ENCODE measurements around the gene FLNA.
A peak's percentile ranks its signal among the peaks of the same experiment; 100 is the strongest.
"Not testable (repeated sequence)": the region's sequence is repeated elsewhere in the genome, so short reads cannot be mapped to it uniquely, and the experiment has no call there.

The FLNA gene

DNA sequence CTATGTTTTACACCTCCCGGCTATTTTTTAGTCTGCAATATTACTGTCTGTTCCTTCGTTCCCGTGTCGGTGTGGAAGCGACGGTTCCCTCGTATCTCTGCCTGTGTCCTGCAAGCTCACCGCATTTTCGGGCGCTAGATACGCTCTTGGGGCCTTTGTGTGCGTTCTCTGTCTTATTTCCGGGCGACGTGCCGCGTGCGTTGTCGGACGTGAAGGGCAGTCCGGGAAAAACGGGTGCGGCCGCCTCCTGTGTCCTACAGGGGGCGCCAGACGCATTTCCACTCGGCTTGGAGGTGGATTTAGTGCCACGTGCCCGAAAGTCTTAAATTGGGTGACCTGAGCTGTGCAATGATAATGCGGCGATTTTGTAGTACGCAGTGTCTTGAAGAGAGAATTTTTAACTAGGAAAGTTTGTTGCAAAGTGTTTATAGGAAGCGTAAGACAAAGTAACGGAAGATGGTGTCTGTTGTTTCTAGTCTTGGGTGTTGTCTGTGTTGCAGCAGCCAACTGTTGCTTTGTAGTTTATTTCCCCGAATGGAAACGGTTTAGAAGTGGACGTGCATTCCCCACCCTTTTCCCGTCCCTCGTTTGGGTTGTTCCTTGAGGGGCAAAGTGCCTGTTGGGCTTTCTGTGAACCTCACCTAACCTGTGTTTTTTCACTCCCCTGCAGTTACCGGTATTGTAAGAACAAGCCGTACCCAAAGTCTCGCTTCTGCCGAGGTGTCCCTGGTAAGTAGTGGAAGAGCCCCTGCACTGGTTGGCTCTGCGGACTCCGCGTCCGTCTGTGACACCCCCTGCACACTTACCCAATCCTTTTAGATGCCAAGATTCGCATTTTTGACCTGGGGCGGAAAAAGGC lies 24.5 kb upstream of the FLNA start:
- peak; percentile 88 for DNase-seq

- peak; percentile 95 for DNase-seq
These were observed 23.6 kb upstream of the FLNA start, which contains the start of gene RPL10 for GRCh38 chrX:154397888-154398667. RPL10 (plus strand) TSS chrX:154398377; CDS start chrX:154398520, 143 bp downstream.

DNA sequence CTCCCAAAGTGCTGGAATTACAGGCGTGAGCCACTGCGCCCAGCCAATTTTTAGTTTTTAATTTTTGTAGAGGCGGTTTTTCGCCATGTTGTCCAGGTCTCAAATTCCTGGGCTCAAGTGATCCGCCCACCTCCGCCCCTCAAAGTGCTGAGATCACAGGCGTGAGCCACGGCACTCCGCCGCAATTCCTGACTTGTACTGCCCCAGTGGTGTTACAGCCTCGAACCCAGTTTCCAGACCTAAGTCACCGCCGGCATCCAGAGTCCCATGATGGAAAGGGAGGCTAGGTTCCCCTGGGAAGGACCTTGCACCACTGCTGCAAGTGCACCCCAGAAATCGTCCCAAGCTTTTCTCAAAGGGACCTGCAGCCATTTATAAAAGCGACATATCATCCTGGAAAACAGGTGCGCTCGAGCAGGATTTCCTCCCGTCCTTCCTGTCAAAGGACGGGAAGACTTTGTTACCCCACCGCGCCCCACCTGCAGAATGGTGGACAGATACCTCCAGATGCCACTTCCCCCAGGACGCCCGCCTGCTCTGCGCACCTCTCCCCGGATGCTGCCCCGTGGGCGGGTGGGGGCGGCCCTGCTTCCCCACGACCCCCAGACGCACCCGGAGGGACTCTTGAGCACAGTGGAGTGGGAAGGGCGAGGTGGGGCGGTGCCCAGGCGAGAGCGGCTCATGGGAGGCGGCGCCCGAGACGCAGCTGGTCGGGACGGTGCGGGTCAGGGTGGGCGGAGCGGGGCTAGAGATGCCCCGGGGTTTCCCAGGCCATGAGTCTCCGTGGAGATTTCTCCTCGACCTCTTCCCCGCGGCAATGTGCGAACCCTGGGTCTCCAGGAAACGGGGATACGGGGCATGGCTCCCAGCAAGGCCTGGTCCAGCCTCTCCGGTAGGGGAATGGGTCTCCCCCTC lies 22.8 kb upstream of the FLNA start:
- peak; percentile 71 for DNase-seq

GRCh38 chrX:154396363-154396762 lies 21.9 kb upstream of the FLNA start:
- DNase-seq: not testable (repeated sequence)

DNA sequence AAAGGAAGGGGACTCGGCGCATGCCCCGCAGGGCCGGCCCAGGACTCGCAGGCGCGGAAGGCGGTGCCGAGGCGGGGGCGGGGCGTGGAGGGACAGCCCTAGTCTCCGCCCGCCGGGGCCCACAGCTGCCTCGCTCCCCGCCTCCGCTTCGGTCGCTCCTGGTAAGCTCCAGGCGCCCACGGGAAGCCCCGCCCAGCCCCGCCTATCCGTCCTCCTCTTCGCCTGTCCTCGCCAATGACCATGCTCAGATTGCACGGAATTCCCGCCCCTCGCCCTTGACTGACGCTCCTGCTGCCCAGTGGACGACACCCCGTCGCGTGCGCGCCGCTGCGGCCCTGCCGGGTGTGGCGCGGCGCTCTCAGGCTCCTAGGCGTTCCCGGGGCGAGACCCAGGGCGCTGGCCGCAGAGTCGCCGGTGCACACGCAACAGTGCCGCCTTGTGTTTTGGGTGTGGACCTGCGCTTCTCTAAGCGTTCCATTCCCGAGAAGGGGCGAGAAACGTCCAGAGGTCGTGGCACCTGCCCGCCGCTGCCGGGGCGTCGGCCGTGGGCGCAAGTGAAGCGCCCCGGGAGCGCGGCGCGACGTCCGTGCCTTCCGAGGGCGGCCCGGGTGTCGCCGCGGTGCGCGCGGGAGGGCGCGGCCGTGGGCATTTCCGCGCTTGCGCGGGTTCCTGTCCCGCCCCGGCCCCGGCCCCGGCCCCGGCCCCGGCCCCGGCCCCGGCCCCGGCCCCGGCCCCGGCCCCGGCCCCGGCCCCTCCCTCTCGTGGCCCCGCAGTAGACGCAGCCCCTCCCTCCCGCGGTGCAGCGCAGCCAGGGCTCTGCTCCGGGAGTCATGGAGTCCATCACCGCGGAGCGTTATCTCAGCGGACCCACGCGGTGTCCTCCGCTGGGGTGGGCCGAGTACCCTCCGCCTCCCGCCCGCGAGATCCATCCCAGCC lies 15.6 kb upstream of the FLNA start:
- DNase-seq: not testable (repeated sequence)

- not testable (repeated sequence) for DNase-seq
These were observed 14.2 kb upstream of the FLNA start for GRCh38 chrX:154388649-154389048.

- DNase-seq: not testable (repeated sequence)
These were observed 13.7 kb upstream of the FLNA start for GRCh38 chrX:154388094-154388493.

DNA sequence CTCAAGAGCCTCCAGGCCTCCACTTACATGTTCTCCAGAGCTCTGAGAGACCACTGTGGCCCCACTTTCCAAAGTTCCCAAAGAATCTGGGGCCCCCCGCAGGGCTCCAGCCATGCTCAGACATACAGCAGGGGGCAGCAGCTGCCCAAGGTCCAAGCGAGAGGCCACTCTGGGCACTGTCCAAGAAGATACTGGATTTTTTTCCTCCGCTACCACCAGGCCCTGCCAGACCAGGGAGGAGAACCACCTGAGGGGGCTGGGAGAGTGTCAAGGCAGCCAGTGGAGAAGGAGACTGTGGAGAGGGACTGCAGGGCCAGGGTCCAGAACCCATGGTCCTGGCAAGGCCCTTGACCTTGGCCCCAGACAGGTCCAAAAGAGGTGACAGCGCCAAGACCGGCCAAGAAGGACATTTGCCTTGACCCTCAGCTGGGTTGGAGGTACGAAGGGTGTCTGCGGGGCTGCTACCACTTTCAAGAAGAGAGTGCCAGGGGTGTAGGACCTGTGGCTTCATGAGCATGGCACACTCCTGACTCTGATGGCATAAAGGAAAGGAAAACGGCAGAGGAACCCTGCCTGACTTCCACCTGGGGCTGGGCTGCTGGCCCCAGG lies 10.0 kb upstream of the FLNA start:
- DNase-seq: no peak

DNA sequence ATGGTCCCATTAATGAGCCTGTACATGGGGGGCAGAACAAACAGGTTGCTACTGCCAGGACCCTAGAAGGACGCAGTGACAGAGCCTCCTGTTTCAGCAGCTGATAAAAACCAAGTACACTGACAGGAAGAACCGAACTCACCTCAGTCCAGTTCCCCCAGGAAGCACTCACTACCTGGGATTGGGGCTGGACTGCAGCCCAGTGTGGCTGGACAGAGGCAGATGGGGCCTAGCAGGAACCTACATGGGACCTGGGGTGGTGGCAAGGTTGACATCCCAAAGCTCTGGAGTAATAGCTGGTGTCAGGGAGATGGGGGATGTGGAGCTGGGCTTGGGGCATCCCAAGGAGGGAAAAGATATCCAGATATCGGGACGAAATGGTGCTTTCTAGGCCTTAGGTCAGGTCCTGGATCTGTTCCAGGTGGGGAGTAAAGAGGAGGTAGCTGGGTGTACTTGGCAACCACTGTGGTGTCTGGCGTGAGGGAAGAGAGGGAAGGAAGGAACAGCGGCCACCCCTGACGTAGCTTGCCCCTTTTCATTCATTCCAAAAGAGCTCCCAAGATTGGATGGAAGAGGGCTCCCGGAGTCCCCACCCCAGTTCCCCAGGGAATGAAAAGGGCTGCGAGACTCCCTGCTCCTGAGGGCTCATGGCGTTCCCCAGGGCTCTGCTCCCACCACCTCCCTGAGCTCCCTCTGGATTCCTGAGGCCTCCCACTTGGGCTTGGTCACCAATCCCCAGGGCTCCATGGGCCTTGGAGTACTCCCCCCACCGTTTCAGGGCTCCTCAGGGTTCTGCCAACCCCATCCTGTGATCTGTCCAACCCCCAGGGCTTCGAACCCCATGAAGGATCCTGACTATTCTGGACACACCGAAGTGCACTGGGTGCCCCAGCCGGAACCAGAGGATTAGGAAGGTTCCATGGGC lies 9.2 kb upstream of the FLNA start:
- no peak for DNase-seq

DNA sequence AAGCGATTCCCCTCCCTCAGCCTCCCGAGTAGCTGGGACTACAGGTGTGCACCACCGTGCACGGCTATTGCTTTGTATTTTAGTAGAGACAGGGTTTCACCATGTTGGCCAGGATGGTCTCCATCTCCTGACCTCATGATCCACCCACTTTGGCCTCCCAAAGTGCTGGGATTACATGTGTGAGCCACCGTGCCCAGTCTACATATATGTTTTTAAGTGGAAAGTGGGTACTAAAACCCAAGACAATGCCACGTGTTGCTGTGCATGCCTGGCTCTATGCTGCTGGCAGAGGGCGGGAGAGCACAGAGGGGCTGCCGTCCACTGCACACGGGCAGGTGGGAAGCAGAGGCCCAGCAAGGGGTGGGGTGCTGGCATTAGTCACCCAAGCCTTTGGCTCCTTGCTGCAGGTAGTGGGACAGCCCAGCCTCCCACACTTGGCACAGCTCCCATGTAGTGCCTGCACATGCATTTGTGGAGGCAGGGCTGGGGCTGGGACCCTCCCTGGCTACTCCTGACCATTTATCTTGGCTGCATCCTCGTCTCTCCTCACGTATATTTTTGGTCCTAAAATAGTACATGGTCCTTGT lies 8.1 kb upstream of the FLNA start:
- DNase-seq: no peak

- DNase-seq: no peak
These were observed 6.8 kb upstream of the FLNA start for GRCh38 chrX:154381271-154381670.

DNA sequence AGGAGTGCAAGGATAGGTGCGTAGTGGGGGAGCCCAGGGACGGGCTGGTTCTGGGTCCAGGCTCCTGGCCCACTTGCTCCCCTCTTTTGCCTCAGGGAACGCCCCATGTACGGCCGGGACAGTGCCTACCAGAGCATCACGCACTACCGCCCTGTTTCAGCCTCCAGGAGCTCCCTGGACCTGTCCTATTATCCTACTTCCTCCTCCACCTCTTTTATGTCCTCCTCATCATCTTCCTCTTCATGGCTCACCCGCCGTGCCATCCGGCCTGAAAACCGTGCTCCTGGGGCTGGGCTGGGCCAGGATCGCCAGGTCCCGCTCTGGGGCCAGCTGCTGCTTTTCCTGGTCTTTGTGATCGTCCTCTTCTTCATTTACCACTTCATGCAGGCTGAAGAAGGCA lies 6.4 kb upstream of the FLNA start:
- no peak for DNase-seq

GRCh38 chrX:154380153-154380552 lies 5.7 kb upstream of the FLNA start:
- DNase-seq: no peak

GRCh38 chrX:154379569-154379951 lies 5.1 kb upstream of the FLNA start:
- DNase-seq: no peak

DNA sequence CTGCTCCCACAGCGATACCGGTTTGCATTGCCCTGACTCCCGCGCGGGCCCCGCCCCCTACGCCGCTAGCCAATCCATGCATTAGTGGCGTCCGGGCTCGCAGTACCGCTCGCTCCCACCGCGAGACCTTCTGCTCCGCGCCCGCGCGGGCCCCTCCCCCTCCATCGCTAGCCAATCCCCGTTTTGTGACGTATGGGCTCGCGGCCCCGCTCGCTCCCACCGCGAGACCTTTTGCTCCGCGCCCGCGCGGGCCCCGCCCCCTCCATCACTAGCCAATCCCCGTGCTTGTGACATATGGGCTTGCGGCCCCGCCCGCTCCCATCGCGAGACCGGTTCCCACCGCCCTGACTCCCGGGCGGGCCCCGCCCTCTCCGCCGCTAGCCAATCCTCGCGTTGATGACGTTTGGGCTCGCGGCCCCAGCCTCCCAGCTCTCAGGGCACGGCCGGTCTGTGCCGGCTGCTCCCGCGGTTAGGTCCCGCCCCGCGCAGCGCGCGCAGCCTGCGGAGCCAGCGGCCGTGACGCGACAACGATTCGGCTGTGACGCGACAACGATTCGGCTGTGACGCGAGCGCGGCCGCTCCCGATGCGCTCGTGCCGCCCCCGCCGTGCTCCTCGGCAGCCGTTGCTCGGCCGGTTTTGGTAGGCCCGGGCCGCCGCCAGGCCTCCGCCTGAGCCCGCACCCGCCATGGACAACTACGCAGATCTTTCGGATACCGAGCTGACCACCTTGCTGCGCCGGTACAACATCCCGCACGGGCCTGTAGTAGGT lies 4.5 kb upstream of the FLNA start, which contains the start of gene EMD:
Gene EMD (plus strand): TSS at position 497 of the 770 bp plus-strand sequence. CDS start 190 bp downstream, at position 687.
- peak; percentile 96 for DNase-seq

- peak; percentile 48 for DNase-seq
These were observed 3.8 kb upstream of the FLNA start for GRCh38 chrX:154378059-154378798.

- DNase-seq: no peak
These were observed 2.3 kb upstream of the FLNA start for GRCh38 chrX:154376774-154377173.

DNA sequence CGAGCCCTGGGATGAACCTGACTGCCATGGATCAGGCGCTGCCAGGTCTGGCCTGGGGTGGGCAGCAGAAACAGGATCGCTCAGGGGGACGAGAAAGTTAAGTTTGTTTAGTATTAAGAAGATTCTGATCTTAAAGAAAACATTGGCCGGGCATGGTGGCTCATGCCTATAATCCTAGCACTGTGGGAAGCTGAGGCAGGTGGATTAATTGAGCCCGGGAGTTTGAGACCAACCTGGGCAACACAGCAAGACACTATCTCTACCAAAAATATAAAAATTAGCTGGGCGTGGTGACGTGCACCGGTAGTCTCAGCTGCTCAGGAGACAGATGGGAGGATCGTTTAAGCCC lies 696 bp upstream of the FLNA start:
- no peak for DNase-seq

Measured in hematopoietic multipotent progenitor cell treated with erythropoietin and hydrocortisone succinate and interleukin-3 and kit ligand, for 8 days (in vitro differentiated cells).